Measurements from ENCODE around the gene ESYT2. TPM values are rescaled to one million over a fixed set of nuclear protein-coding genes. Genes with fewer than 3 reads are reported as not detected.

Gene ESYT2
- total RNA-seq, 2 donors from 2014 or later, result 30.7 to 36.9 TPM

GRCh38 chr7:158847451-158847866 is 18.1 kb upstream of the ESYT2 start:
- no peak overlapping the region for H3K27ac Mint-ChIP-seq
- peaks cover 49% of the 10 kb centered on the region for H3K9me3 Mint-ChIP-seq
- Histone ChIP-seq H3K4me1 (ENCODE audit: control insufficient read depth, insufficient read depth, low read length) (no peaks in the 10 kb centered on the region), H3K9ac (ENCODE audit: extremely low read depth, low read length, poor library complexity, severe bottlenecking) (no peak overlapping the region), H3K36me3 (ENCODE audit: control insufficient read depth, insufficient read depth, low read length) (no peaks in the 10 kb centered on the region), H3K4me3 (ENCODE audit: low read length) (no peak overlapping the region), H3K27me3 (ENCODE audit: control insufficient read depth, insufficient read depth, low read length, poor library complexity, severe bottlenecking) (no peaks in the 10 kb centered on the region), H3K27ac (ENCODE audit: low read depth, low read length) (no peak overlapping the region), H3K9me3 (ENCODE audit: control insufficient read depth, low read length) (peaks cover 32% of the 10 kb centered on the region)
- H3K4me1 Mint-ChIP-seq, result no peaks in the 10 kb centered on the region
- DNase-seq, result no peak
- H3K27me3 Mint-ChIP-seq (ENCODE audit: insufficient read depth), result no peaks in the 10 kb centered on the region
- H3K36me3 Mint-ChIP-seq (ENCODE audit: low read depth), result no peaks in the 10 kb centered on the region
- H3K4me3 Mint-ChIP-seq, result no peak overlapping the region
- 45% methylated on average over 1 of the region's 1 CpG; no CpG with 5 or more reads in 1 of the 2 experiments for WGBS, 2 experiments (ENCODE audit: insufficient coverage in 1 of 2, insufficient read length in 1 of 2)
- no peak for TF ChIP-seq CTCF (conservative IDR thresholded peaks at IDR 0.05)

- Histone ChIP-seq H3K4me1 (ENCODE audit: control insufficient read depth, insufficient read depth, low read length) (no peaks in the 10 kb centered on the region), H3K9me3 (ENCODE audit: control insufficient read depth, low read length) (peaks cover 32% of the 10 kb centered on the region), H3K4me3 (ENCODE audit: low read length) (no peak overlapping the region), H3K27ac (ENCODE audit: low read depth, low read length) (no peak overlapping the region), H3K9ac (ENCODE audit: extremely low read depth, low read length, poor library complexity, severe bottlenecking) (no peak overlapping the region), H3K27me3 (ENCODE audit: control insufficient read depth, insufficient read depth, low read length, poor library complexity, severe bottlenecking) (no peaks in the 10 kb centered on the region), H3K36me3 (ENCODE audit: control insufficient read depth, insufficient read depth, low read length) (no peaks in the 10 kb centered on the region)
- Mint-ChIP-seq H3K9me3 (peaks cover 49% of the 10 kb centered on the region), H3K36me3 (ENCODE audit: low read depth) (no peaks in the 10 kb centered on the region), H3K27me3 (ENCODE audit: insufficient read depth) (no peaks in the 10 kb centered on the region), H3K27ac (no peak overlapping the region), H3K4me3 (no peak overlapping the region), H3K4me1 (no peaks in the 10 kb centered on the region)
- no peak for DNase-seq
- no peak for TF ChIP-seq CTCF (conservative IDR thresholded peaks at IDR 0.05)
These were observed 17.0 kb upstream of the ESYT2 start for GRCh38 chr7:158846304-158846703.

- Histone ChIP-seq H3K27me3 (ENCODE audit: control insufficient read depth, insufficient read depth, low read length, poor library complexity, severe bottlenecking) (no peaks in the 10 kb centered on the region), H3K9ac (ENCODE audit: extremely low read depth, low read length, poor library complexity, severe bottlenecking) (no peak overlapping the region), H3K27ac (ENCODE audit: low read depth, low read length) (no peak overlapping the region), H3K9me3 (ENCODE audit: control insufficient read depth, low read length) (peaks cover 27% of the 10 kb centered on the region), H3K36me3 (ENCODE audit: control insufficient read depth, insufficient read depth, low read length) (no peaks in the 10 kb centered on the region), H3K4me3 (ENCODE audit: low read length) (no peak overlapping the region), H3K4me1 (ENCODE audit: control insufficient read depth, insufficient read depth, low read length) (no peaks in the 10 kb centered on the region)
- H3K36me3 Mint-ChIP-seq (ENCODE audit: low read depth), result no peaks in the 10 kb centered on the region
- H3K9me3 Mint-ChIP-seq, result peaks cover 41% of the 10 kb centered on the region
- H3K4me1 Mint-ChIP-seq, result no peaks in the 10 kb centered on the region
- H3K4me3 Mint-ChIP-seq, result no peak overlapping the region
- TF ChIP-seq CTCF (conservative IDR thresholded peaks at IDR 0.05), result no peak
- 52% methylated on average over 3 to 4 of the region's 4 CpGs for WGBS, 2 experiments (ENCODE audit: insufficient coverage in 1 of 2, insufficient read length in 1 of 2)
- no peaks in the 10 kb centered on the region for H3K27me3 Mint-ChIP-seq (ENCODE audit: insufficient read depth)
- H3K27ac Mint-ChIP-seq, result no peak overlapping the region
- DNase-seq, result peak; percentile 7
These were observed 14.5 kb upstream of the ESYT2 start for GRCh38 chr7:158843771-158844170.
